BE2C (cell line): ENCODE measurements around the gene FAM9C. TPM values are rescaled to one million over a fixed set of nuclear protein-coding genes. Genes with fewer than 3 reads are reported as not detected.

ENCODE experiments used
- DNase-seq: peaks from one replicate; pipeline ENCODE4 v3.0.0-alpha.2; 2020
- H3K27me3 ChIP-seq: fragments of 250-450 bp; sonication (Bioruptor Pico); 2 replicates; pipeline ENCODE4 v1.5.1; 2020; ENCODE audit warnings: mild to moderate bottlenecking
- H3K36me3 ChIP-seq: fragments of 250-450 bp; sonication (Bioruptor Pico); 2 replicates; pipeline ENCODE4 v1.5.1; 2020; ENCODE audit warnings: mild to moderate bottlenecking
- H3K4me1 ChIP-seq: fragments of 250-450 bp; sonication (Bioruptor Pico); 2 replicates; pipeline ENCODE4 v1.5.1; 2020
- H3K4me3 ChIP-seq: 2 replicates; pipeline ENCODE4 v1.5.1; 2011; ENCODE audit warnings: low read depth, low read length
- H3K9me3 ChIP-seq: fragments of 250-450 bp; sonication (Bioruptor Pico); 2 replicates; pipeline ENCODE4 v1.5.1; 2020
- polyA plus RNA-seq: library from polyadenylated mRNA; unstranded; fragments of >200 nt; gene quantifications from one replicate; pipeline ENCODE4 v1.2.1, GENCODE V29; 2012; ENCODE audit warnings: low read depth, missing spikeins; ENCODE audit not compliant: insufficient read length, insufficient read depth
- TF ChIP-seq, protein P1 (sequence below): IDR thresholded peaks from 2 replicates; pipeline ENCODE4 v1.5.1; 2012; ENCODE audit warnings: mild to moderate bottlenecking, low read depth, low read length

The FAM9C gene
- polyA plus RNA-seq, result not detected

DNA sequence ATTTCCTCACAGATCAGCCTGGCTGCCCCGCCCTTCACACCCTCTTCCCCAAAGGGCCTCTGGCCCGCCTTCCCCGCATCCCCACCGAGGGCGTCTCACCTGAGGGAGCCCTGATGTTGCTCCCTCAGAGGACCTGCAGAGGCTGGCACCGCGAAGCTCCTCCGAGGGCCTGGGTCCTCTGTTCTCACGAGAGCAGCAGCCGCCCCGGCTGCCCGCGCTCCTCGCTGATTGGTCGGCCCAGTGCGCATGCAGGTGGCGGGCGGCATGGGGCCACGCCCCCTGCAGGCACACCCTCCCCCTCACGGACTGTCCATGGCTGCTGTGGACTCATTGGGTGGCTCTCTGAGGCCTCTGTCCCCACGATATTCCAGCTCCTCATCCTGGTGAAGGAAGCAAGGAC lies at the start of gene FAM9C:
FAM9C (minus strand) TSS at position 180 of the 400 bp plus-strand sequence. CDS start 831 bp downstream, outside the sequence.
- no peaks in the 10 kb centered on the region for H3K4me1 ChIP-seq
- H3K27me3 ChIP-seq, result no peaks in the 10 kb centered on the region
- H3K9me3 ChIP-seq, result no peaks in the 10 kb centered on the region
- TF ChIP-seq, protein P1, sequence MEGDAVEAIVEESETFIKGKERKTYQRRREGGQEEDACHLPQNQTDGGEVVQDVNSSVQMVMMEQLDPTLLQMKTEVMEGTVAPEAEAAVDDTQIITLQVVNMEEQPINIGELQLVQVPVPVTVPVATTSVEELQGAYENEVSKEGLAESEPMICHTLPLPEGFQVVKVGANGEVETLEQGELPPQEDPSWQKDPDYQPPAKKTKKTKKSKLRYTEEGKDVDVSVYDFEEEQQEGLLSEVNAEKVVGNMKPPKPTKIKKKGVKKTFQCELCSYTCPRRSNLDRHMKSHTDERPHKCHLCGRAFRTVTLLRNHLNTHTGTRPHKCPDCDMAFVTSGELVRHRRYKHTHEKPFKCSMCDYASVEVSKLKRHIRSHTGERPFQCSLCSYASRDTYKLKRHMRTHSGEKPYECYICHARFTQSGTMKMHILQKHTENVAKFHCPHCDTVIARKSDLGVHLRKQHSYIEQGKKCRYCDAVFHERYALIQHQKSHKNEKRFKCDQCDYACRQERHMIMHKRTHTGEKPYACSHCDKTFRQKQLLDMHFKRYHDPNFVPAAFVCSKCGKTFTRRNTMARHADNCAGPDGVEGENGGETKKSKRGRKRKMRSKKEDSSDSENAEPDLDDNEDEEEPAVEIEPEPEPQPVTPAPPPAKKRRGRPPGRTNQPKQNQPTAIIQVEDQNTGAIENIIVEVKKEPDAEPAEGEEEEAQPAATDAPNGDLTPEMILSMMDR, result no peak
- H3K36me3 ChIP-seq, result no peaks in the 10 kb centered on the region
- no peak for DNase-seq
- H3K4me3 ChIP-seq, result no peak within 1 kb of the TSS

DNA sequence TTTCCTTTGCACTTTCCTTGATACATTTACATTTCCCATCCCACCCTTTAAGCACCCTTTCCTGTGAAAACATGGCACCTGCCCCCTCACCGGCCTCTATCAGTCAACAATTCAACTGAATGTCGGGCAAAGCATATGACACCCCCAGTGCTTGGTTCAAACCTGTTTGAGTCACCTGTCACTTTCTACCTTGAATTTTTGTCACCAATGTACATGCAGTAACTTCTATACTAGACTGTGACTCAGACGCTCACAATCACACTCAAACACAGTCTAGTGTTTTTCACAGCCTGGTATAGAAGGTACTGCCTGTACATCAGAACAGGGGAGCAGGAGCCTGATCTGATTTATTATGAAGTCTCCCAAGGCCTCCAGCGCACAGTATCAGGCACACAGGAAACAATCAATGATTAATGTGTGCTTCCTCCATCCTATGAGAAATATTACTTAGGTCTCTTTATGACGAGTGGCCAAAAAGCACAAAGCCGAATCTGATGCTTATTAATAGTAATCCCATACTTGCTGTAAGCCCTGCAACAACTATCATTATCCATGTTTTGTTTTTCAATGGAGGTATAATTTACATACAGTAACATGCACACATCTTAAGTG lies 49.2 kb upstream of the FAM9C start:
- DNase-seq, result no peak
- Histone ChIP-seq H3K27me3 (no peaks in the 10 kb centered on the region), H3K9me3 (no peaks in the 10 kb centered on the region), H3K4me1 (no peaks in the 10 kb centered on the region), H3K4me3 (no peak overlapping the region), H3K36me3 (no peaks in the 10 kb centered on the region)
- TF ChIP-seq, protein P1, result no peak

DNA sequence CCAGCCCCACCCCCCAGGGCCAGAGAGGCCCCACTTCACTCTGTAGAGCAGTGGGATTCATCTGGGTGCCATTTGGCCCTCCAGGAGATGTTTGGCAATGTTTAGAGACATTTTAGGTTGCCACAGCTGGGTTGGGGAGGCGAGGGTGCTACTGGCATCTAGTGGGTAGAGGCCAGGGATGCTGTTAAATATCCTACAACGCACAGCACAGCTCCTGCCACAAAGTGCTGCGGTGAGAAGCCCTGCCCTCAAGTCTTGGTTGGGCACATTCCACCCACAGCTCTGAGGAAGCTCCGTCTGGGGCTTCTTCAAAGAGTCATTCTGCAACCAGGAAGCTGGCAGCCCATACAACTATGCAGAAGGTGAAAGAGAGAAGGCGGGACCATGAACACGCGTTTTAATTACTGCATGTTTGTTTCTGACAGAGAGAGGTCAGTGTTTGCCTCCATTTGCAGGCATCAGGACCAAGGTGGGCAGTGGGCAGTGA lies 48.1 kb upstream of the FAM9C start:
- H3K4me1 ChIP-seq, result no peaks in the 10 kb centered on the region
- TF ChIP-seq, protein P1, result no peak
- no peak for DNase-seq
- H3K9me3 ChIP-seq, result no peaks in the 10 kb centered on the region
- H3K27me3 ChIP-seq, result no peaks in the 10 kb centered on the region
- H3K4me3 ChIP-seq, result no peak overlapping the region
- H3K36me3 ChIP-seq, result no peaks in the 10 kb centered on the region

DNA sequence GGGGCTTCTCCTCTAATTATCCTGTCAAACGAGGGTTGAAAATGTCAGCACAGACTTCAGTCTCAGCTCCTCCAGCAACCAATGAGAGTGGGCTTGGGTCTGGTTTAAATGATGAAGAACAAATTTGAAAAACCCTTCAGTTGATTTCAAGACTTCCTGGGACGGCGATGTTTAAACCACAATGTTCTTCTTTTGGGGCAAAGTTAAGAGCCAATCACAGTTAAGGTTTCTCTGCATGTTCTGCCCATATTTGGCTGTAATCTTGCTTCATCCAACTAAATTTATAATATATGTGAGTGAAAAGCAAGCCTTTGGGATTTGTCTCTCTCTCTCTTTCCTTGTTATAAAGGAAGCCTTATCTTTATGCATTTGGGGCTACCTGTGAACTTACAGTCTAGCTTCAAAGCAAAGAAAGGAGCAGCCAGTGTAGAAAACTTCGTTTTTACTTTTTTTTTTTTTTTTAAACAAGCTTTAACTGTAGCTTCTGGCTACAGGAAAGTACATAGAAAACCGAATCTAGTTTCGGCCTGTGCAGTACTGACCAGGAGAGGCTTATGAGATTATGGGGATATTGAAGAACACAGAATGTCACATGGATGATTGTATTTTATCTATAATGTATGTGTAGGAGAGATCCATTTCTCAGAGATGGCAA lies 46.8 kb upstream of the FAM9C start:
- Histone ChIP-seq H3K27me3 (no peaks in the 10 kb centered on the region), H3K9me3 (no peaks in the 10 kb centered on the region), H3K4me1 (no peaks in the 10 kb centered on the region), H3K4me3 (no peak overlapping the region), H3K36me3 (no peaks in the 10 kb centered on the region)
- DNase-seq, result no peak
- TF ChIP-seq, protein P1, result no peak

DNA sequence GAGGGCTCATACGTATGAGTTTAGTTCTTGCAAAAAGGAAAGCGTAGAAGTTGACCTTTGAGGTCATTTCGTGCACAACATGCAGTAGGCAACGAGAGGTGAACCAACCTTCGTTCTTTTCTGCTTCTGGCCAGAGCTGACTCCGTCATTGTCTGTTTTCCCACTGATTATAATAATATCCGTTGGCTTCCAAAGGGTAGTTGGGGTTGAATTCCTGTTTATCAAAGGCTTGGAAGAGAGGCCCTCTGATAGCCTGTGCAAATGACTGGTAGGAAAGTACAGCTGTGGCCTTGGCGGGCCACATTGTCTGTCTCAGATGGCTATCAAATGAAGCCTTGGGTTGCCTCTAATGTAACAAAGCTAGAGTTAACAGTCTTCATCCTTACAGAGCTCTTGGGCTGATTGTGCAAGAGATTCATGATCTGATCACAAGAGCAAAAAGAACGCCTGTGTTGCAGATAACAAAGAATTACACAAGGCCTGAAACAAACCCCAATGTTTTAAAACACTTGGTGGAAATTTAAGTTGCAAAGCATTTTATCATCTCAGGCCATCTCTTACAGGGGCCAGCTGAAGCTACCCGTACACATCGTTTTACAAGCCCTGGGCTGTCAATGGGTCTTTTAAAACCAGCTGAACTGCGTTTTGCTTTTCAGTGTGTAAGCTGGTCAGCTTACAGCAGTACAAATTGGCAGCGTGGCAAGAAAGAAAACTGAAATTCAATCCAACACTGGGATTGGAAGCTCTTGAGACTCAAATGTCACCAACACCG lies 46.1 kb upstream of the FAM9C start:
- Histone ChIP-seq H3K36me3 (no peaks in the 10 kb centered on the region), H3K27me3 (no peaks in the 10 kb centered on the region), H3K4me1 (no peaks in the 10 kb centered on the region), H3K9me3 (no peaks in the 10 kb centered on the region), H3K4me3 (no peak overlapping the region)
- TF ChIP-seq, protein P1, result no peak
- no peak for DNase-seq
